Stimulated activated CD4-positive, alpha-beta T cell treated with anti-CD3 and anti-CD28 coated beads, Interleukin-12 subunit alpha, Interleukin-12 subunit beta, amount 100 ng/mL, for 48 hours (primary cell): ENCODE measurements around the gene HTR1D.
"Not testable (repeated sequence)": the region's sequence is repeated elsewhere in the genome, so short reads cannot be mapped to it uniquely, and the experiment has no call there.

Source experiments
- DNase-seq, 3 donors: peaks; one replicate each; pipeline ENCODE4 v3.0.0-alpha.2; 2020; ENCODE audit warnings: low read depth in 2 of 3, low spot score in 1 of 3

The HTR1D gene

GRCh38 chr1:23217421-23218115 lies at the start of gene HTR1D:
TSS of gene HTR1D (minus strand) at chr1:23217502. CDS start at chr1:23194219, 23,283 bp downstream.
- DNase-seq: no peak

GRCh38 chr1:23263380-23263887 lies 46.1 kb upstream of the HTR1D start:
- no peak for DNase-seq

- DNase-seq: not testable (repeated sequence)
These were observed 40.8 kb upstream of the HTR1D start for GRCh38 chr1:23258082-23258481.

GRCh38 chr1:23257371-23257770 lies 40.1 kb upstream of the HTR1D start:
- DNase-seq: not testable (repeated sequence)

GRCh38 chr1:23254584-23254983 lies 37.3 kb upstream of the HTR1D start:
- DNase-seq: no peak

GRCh38 chr1:23251812-23252211 lies 34.5 kb upstream of the HTR1D start:
- DNase-seq: no peak

GRCh38 chr1:23249787-23250454 lies 32.6 kb upstream of the HTR1D start:
- DNase-seq: no peak

- no peak for DNase-seq
These were observed 30.0 kb upstream of the HTR1D start for GRCh38 chr1:23247276-23247675.

GRCh38 chr1:23246274-23246673 lies 29.0 kb upstream of the HTR1D start:
- no peak for DNase-seq

GRCh38 chr1:23244256-23244761 lies 27.0 kb upstream of the HTR1D start:
- DNase-seq: no peak

GRCh38 chr1:23242414-23242813 lies 25.1 kb upstream of the HTR1D start:
- no peak for DNase-seq

GRCh38 chr1:23239638-23240295 lies 22.5 kb upstream of the HTR1D start:
- DNase-seq: no peak

GRCh38 chr1:23238565-23238964 lies 21.3 kb upstream of the HTR1D start:
- DNase-seq: no peak

- DNase-seq: no peak
These were observed 20.2 kb upstream of the HTR1D start for GRCh38 chr1:23237508-23237907.

GRCh38 chr1:23227806-23228205 lies 10.5 kb upstream of the HTR1D start:
- DNase-seq: no peak

- DNase-seq: no peak
These were observed 7.7 kb upstream of the HTR1D start for GRCh38 chr1:23224739-23225648.

- not testable (repeated sequence) for DNase-seq
These were observed 6.7 kb upstream of the HTR1D start for GRCh38 chr1:23223963-23224362.

- not testable (repeated sequence) for DNase-seq
These were observed 6.2 kb upstream of the HTR1D start for GRCh38 chr1:23223490-23223951.

GRCh38 chr1:23222742-23223141 lies 5.4 kb upstream of the HTR1D start:
- no peak for DNase-seq

GRCh38 chr1:23222331-23222730 lies 5.0 kb upstream of the HTR1D start:
- no peak for DNase-seq

GRCh38 chr1:23221107-23221506 lies 3.8 kb upstream of the HTR1D start:
- no peak for DNase-seq
